GM18909 (cell line): ENCODE measurements around the gene GLB1L3.
"Not testable (repeated sequence)": the region's sequence is repeated elsewhere in the genome, so short reads cannot be mapped to it uniquely, and the experiment has no call there.

Experiments
- ATAC-seq: cut with Tn5 transposase; IDR thresholded peaks from one replicate; pipeline ENCODE4 v1.9.1; 2021; ENCODE audit warnings: mild to moderate bottlenecking; ENCODE audit not compliant: unreplicated experiment, poor library complexity

Gene GLB1L3

GRCh38 chr11:134273317-134273712 is 2.9 kb upstream of the GLB1L3 start:
- no peak for ATAC-seq

GRCh38 chr11:134275188-134275533 is 1.0 kb upstream of the GLB1L3 start:
- ATAC-seq, result no peak

DNA sequence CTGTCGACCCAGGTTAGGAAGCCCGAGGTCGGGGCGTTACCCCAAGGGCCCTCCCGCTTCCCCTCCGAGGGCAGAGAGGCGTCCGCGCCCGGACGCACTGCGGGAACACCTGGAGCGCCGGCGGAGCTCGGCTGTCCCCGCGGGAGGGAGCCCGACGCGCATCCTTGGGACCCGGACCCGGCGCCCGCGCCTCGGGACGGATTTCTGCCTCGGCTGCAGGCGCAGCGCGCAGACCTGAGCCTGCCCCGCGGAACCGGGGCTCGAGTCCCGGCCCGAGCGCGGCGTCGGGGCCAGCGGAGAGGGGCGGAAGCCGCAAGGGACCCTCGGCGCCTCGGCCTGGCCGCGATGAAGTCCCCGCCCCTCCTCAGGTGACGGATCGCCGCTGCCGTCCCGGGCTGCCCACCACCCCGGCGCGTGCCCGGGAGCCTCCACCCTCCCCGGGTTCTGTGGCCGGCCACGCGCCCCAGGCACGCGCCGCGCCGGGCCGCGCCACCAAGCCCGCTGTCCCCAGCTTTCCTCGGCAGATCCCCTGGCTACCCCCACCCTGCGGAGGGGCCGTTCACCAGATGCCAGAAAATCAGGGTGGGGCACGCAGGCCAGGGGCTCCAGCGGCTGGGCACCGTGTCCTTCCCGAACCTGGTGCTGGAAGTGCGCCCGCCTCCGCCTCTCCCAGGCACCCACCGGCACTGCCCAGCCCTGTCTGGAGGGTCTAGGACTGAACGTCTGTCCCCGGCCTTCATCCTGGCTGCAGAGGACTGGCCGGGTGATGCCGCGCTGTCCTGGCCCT is 410 bp downstream of the GLB1L3 start:
- ATAC-seq, result no peak

GRCh38 chr11:134277183-134278001 is 1.2 kb downstream of the GLB1L3 start:
- no peak for ATAC-seq

DNA sequence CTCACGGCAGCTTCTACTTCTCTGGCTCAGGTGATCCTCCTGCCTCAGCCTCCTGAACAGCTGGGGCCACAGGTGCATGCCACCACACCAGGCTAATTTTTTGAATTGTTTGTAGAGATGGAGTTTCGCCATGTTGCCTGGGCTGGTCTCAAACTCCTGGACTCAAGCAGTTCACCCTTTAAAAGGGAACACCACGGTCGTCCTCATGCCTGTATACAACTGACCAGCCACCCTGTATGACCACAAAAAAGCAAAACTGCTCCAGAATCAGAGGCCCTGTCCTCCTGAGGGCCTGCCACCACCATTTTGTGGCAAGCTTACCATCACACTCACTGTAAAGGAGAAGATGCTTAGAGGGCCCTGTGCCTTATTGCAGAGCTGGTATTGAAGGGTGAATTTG is 2.2 kb downstream of the GLB1L3 start:
- ATAC-seq, result no peak

GRCh38 chr11:134281635-134282034 is 5.5 kb downstream of the GLB1L3 start:
- not testable (repeated sequence) for ATAC-seq

DNA sequence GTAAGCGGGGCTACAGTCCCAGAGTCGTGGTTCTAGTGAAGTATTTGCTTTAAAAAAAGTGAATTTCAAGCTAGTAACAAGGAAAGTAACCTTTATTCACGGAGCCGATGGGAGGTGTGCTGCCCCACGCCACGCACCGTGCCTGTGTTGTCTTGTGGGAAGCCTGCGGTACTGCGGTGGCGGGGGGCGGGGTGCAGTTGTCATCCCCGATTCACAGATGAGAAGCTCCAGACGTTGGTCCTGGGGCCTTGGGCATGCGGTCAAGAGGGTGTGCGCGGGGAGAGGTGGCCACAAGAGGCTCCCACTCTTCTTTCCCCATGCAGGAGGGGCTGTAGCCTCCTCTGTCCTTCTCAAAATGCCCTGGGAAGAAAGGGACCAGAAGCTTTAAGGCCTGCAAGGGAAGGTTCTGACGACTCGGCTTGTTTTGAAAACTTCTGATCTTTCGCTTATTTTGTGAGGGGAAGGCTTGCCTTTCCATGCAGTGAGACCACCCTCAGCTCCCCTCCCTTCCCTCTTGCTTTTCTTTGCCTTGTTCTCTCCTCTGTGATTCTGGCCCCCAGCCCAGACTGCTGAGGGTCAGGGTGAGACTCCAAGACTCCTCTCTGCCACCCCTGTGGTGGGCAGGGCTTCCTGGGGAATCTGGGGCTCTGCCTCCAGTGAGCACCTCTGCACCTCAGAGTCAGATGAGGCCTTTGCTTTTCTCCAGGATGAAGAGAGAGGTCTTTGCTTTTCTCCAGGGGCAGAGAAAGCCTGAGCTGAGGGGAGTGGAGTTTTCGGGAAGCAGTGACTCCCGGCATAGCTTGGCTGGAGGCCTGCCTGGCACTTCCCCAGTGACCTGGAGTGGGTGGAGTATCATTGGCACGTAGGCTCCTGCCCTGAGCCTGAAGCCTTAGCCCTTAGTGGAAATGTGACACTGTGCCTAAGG is 6.2 kb downstream of the GLB1L3 start:
- ATAC-seq, result no peak

DNA sequence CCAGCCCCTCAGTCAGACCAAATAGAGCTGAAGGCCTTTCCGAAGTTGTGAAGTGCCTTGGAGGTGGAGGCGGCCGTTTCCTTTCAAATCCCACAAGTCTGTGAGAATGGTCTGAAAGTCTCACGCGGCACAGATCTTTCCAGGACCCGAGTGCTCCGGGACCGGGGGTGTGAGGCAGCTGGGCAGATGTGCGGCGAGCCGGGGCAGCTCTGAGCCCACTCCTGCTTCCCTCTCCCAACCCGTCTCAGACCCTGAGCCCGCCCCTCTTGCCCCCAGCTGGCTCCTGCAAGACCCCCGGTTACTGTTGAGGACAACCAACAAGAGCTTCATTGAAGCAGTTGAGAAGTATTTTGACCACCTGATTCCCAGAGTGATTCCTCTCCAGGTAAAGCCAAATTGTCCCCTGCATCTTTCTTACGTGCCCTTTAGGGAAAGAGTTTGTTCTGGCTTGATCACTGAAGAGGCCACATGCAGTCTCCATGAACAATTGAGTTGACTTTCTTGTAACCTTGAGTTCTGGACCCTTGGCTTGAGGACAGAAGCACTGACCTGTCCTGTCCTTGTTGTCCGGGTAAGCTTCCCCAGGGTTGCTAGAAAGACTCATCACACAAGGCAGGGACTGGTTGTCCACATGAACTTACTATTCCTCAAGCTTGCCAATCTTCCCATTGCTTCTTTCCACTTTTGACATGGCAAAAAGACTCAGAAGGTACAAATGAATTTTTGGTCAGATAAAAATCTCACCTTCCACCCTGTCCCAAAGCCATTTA is 7.5 kb downstream of the GLB1L3 start:
- ATAC-seq, result no peak

DNA sequence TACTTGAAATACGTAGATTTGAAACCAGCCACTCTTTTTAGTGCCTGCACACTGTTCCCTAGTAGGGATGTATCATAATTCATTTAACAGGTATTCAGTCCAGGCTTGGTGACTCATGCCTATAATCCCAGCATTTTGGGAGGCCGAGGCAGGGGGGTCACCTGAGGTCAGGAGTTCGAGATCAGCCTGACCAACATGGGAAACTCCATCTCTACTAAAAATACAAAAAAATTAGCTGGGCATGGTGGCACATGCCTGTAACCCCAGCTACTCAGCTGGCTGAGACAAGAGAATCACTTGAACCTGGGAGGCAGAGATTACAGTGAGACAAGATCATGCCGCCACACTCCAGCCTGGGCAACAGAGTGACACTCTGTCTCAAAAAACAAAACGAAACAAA is 8.2 kb downstream of the GLB1L3 start:
- ATAC-seq, result not testable (repeated sequence)

DNA sequence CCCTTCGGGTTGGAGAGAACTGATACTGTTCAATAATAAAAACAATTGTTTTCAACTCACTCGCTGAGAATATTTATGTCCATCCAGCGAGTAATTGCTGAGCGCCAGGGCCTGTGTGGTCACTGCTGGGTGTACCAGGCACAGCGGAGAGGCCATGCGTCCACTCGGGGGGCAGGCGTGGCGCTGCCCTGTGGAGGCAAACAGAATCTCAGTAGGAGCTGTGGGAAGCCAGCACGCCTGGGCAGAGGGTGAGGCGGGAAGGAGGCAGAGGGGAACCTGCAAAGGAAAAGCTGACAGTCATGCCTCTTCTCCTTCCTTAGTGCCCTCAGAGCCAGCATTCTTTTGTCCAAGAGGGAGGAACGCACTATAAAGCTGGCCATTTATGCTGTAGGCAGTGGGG is 11.4 kb downstream of the GLB1L3 start:
- ATAC-seq, result no peak

GRCh38 chr11:134288486-134288885 is 12.3 kb downstream of the GLB1L3 start:
- no peak for ATAC-seq

DNA sequence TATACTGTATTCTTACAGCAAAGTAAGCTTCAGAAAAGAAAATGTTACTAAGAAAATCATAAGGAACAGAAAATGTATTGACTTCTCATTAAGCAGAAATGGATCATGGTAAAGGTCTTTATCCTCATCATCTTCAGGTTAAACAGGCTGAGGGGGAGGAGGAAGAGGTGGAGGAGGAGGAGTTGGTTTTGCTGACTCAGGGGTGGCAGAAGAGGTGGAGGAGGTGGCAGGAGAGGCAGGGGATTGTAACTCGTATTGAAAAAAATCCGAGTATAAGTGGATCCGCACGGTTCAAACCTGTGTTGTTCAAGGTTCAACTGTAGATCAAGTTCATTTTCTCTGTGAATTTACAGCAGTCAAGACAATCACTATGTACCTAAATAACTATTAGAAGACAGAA is 13.0 kb downstream of the GLB1L3 start:
- ATAC-seq, result no peak

GRCh38 chr11:134289789-134290188 is 13.6 kb downstream of the GLB1L3 start:
- no peak for ATAC-seq

GRCh38 chr11:134290646-134291045 is 14.5 kb downstream of the GLB1L3 start:
- no peak for ATAC-seq

GRCh38 chr11:134291196-134291595 is 15.0 kb downstream of the GLB1L3 start:
- ATAC-seq, result no peak

GRCh38 chr11:134292661-134293060 is 16.5 kb downstream of the GLB1L3 start:
- no peak for ATAC-seq

DNA sequence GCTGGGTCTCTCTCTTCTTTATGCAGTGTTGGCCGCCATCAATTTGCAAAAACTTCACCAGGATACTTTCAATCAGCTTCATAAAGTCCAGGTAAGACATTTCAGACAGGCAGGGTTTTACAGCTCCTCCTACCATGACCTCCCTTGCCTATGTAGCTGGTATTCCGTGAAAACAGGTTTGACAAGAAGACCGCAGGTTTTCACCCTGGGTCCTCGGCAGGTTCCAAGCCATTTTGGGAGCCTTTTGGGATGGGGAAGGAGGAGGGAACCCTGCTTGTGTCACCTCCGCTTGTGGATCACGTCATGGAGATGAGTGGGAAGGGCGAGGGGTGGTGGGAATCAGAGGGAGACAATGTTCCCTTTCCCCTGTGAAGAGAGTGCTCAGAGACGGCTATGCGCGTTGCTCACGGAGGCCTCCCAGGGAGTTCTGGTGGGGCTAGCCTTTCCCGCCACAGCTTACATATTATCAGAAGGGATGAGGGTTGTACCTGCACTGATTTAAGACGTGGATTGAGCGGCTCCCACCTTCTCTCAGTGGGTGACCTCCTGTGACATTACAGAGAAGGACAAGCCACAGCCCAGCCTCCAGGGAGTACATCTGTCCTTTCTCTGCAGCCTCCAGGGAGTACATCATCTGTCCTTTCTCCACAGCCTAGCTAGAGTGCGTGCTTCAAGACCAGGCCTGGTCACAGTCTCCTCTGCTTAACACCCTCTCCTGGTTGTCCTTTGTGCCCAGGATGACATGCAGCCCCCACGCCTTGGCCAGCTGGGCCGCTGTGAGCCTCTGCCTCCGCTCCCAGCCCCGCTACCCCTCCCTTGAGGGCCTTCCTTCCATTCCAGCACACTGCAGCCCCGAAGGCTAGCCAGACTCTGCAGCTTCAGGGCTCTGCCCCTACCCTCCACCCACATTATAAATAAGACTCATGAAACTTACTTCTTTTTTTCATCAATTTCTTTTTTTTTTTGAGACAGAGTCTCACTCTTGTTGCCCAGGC is 17.2 kb downstream of the GLB1L3 start:
- no peak for ATAC-seq

- ATAC-seq, result no peak
These were observed 18.5 kb downstream of the GLB1L3 start for GRCh38 chr11:134294664-134295063.

DNA sequence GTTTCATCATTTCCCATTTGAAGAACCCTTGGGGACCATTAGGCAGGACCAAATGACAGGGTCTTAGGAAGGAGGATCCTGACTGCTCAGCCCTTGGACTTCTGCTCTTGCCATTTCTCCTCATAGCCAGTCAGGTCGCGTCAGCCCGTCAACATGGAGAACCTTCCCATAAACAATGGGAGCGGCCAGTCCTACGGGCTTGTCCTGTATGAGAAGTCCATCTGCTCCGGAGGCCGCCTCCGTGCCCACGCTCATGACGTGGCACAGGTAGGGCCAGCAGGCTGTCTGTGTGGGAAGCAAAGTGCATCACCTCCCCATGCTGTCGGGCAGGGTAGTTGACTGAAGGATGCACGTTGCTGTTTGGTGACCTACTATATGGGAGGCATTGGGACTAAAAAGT is 36.0 kb downstream of the GLB1L3 start:
- no peak for ATAC-seq
